ENCODE data around the gene PRAMEF12.
"Not testable (repeated sequence)": the region's sequence is repeated elsewhere in the genome, so short reads cannot be mapped to it uniquely, and the experiment has no call there.

PRAMEF12 gene

DNA sequence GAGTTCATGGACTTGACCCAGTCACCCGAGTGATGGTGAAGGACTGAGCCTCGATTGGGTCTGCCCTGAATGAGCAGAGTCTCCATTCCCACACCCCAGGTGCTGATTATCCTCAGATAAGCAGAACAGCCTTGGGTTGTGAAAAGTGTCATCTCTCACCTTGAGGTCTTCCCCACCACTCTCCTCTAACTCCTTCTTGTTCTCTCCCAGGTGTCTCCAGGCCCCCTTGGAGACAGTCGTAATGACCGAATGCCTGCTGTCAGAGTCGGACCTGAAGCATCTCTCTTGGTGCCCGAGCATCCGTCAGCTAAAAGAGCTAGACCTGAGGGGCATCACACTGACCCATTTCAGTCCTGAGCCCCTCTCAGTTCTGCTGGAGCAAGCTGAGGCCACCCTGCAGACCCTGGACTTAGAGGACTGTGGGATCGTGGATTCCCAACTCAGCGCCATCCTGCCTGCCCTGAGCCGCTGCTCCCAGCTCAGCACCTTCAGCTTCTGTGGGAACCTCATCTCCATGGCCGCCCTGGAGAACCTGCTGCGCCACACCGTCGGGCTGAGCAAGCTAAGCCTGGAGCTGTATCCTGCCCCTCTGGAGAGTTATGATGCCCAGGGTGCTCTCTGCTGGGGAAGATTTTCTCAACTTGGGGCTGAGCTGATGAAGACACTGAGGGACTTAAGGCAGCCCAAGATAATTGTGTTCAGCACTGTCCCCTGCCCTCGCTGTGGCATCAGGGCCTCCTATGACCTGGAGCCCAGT is 3.4 kb downstream of the PRAMEF12 start:
- TF ChIP-seq FOXM1 (IDR thresholded peaks at IDR 0.05; ENCODE audit: borderline replicate concordance, low read depth) (no peak), CEBPB (IDR thresholded peaks at IDR 0.05) (no peak)

DNA sequence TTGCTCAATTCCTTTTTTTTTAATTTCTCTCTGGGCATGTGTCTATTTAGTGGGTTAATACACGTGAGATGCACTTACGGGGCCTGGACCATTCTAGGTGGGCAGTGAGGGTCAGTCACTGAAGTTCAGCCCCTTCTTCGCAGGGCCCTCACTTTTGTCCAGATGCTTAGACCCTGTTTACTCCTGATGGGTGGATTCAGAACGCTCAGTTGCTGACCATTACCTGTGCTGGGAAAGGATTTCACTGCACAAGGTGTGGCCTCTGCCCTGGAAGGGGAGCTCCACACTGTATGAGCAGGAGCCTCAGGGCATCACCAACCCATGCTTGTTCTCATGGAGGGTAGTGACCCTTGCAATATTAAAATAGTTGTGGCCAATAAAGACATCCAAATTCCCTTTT is 4.5 kb downstream of the PRAMEF12 start:
- TF ChIP-seq, protein P1, sequence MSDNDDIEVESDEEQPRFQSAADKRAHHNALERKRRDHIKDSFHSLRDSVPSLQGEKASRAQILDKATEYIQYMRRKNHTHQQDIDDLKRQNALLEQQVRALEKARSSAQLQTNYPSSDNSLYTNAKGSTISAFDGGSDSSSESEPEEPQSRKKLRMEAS (IDR thresholded peaks at IDR 0.05) = no peak
- TF ChIP-seq, protein P2, sequence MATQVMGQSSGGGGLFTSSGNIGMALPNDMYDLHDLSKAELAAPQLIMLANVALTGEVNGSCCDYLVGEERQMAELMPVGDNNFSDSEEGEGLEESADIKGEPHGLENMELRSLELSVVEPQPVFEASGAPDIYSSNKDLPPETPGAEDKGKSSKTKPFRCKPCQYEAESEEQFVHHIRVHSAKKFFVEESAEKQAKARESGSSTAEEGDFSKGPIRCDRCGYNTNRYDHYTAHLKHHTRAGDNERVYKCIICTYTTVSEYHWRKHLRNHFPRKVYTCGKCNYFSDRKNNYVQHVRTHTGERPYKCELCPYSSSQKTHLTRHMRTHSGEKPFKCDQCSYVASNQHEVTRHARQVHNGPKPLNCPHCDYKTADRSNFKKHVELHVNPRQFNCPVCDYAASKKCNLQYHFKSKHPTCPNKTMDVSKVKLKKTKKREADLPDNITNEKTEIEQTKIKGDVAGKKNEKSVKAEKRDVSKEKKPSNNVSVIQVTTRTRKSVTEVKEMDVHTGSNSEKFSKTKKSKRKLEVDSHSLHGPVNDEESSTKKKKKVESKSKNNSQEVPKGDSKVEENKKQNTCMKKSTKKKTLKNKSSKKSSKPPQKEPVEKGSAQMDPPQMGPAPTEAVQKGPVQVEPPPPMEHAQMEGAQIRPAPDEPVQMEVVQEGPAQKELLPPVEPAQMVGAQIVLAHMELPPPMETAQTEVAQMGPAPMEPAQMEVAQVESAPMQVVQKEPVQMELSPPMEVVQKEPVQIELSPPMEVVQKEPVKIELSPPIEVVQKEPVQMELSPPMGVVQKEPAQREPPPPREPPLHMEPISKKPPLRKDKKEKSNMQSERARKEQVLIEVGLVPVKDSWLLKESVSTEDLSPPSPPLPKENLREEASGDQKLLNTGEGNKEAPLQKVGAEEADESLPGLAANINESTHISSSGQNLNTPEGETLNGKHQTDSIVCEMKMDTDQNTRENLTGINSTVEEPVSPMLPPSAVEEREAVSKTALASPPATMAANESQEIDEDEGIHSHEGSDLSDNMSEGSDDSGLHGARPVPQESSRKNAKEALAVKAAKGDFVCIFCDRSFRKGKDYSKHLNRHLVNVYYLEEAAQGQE (IDR thresholded peaks at IDR 0.05; ENCODE audit: low read depth) = no peak
- TF ChIP-seq TAF1 (IDR thresholded peaks at IDR 0.05; ENCODE audit: low read depth) (no peak), ZBTB7A (IDR thresholded peaks at IDR 0.05; ENCODE audit: low read depth) (no peak), TCF12 (IDR thresholded peaks at IDR 0.05; ENCODE audit: low read depth) (no peak), TEAD4 (IDR thresholded peaks at IDR 0.05) (no peak), CREB1 (IDR thresholded peaks at IDR 0.05; ENCODE audit: low read depth) (no peak), NFIC (IDR thresholded peaks at IDR 0.05) (no peak), YY1 (IDR thresholded peaks at IDR 0.05; ENCODE audit: low read depth) (no peak), EP300 (IDR thresholded peaks at IDR 0.05; ENCODE audit: borderline replicate concordance) (no peak), CEBPB (IDR thresholded peaks at IDR 0.05) (no peak), RAD21 (IDR thresholded peaks at IDR 0.05; ENCODE audit: low read depth) (no peak), FOXM1 (IDR thresholded peaks at IDR 0.05; ENCODE audit: borderline replicate concordance, low read depth) (no peak), EGR1 (IDR thresholded peaks at IDR 0.05) (no peak)
- TF ChIP-seq, protein P3, sequence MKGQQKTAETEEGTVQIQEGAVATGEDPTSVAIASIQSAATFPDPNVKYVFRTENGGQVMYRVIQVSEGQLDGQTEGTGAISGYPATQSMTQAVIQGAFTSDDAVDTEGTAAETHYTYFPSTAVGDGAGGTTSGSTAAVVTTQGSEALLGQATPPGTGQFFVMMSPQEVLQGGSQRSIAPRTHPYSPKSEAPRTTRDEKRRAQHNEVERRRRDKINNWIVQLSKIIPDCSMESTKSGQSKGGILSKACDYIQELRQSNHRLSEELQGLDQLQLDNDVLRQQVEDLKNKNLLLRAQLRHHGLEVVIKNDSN (IDR thresholded peaks at IDR 0.05) = no peak

DNA sequence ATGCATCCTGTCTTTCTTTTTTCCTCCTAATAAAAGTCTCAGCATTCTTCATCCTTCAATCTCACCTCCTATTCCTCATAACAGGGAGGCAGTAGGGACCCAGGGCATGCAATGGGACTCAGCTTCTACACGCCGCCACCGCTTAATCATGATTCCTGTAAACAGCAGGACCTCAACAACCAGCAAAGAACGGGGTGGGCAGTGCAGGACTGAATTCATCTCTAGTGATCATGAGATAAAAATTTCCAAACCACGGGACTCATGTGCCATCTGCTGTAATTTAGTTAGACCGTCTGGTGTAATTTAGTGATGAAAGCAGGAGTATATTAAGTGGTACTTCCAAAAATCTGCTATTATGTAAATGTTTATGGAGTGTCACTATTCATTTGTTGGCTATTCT is 5.4 kb downstream of the PRAMEF12 start:
- TF ChIP-seq EP300 (IDR thresholded peaks at IDR 0.05; ENCODE audit: borderline replicate concordance) (no peak), TAF1 (IDR thresholded peaks at IDR 0.05; ENCODE audit: low read depth) (no peak), RAD21 (IDR thresholded peaks at IDR 0.05; ENCODE audit: low read depth) (no peak), NFIC (IDR thresholded peaks at IDR 0.05) (no peak), TEAD4 (IDR thresholded peaks at IDR 0.05) (no peak), TCF12 (IDR thresholded peaks at IDR 0.05; ENCODE audit: low read depth) (no peak), CEBPB (IDR thresholded peaks at IDR 0.05) (no peak), FOXM1 (IDR thresholded peaks at IDR 0.05; ENCODE audit: borderline replicate concordance, low read depth) (no peak), ZBTB7A (IDR thresholded peaks at IDR 0.05; ENCODE audit: low read depth) (no peak), EGR1 (IDR thresholded peaks at IDR 0.05) (no peak), CREB1 (IDR thresholded peaks at IDR 0.05; ENCODE audit: low read depth) (no peak), YY1 (IDR thresholded peaks at IDR 0.05; ENCODE audit: low read depth) (no peak)
- TF ChIP-seq, protein P2 (IDR thresholded peaks at IDR 0.05; ENCODE audit: low read depth) = no peak
- TF ChIP-seq, protein P1 (IDR thresholded peaks at IDR 0.05) = no peak
- TF ChIP-seq, protein P3 (IDR thresholded peaks at IDR 0.05) = no peak

DNA sequence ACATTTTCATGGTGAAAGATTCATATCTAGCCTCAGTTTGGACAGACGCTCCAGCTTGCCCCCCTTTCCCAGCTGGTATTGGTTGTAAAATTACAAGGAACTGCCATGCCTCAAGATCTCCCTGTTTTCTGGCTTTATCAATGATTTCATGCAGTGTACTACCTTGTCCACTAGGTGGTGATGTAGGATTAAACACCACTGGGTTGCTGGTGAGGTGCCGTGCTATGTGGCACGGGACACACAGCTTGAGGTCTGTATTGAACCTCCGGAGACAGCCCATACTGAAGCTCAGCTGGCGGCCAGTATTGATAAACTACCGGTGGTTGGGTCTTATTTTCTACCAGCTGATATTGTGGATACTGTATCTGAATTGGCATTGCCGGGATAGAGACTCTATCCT is 10.2 kb downstream of the PRAMEF12 start:
- peak; percentile 63 for TF ChIP-seq RAD21 (IDR thresholded peaks at IDR 0.05; ENCODE audit: low read depth)

DNA sequence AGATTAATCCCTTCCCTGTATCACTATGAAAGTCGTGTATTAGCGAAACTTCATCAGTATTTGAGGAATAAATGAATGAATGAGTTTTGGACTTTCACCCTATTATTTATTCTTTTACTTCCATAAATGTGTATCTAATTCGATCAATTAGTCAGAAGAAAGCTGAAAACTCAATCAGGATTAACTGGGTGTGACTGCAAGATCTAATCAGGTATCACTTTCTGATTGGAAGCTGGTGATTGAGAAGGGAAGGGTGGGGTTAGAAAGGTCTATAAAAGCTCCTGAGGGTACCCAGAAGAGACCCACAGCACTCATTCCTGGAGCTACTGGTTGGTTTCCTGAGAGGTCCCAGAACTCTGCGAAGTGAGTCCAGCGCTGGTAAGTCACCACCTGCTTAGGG is 17.6 kb downstream of the PRAMEF12 start, which contains the start of gene PRAMEF1:
TSS of gene PRAMEF1 (plus strand) at position 301 of the 400 bp plus-strand sequence. CDS start 1,831 bp downstream, outside the sequence.
- TF ChIP-seq TCF12 (IDR thresholded peaks at IDR 0.05; ENCODE audit: low read depth) = not testable (repeated sequence)
- TF ChIP-seq, protein P3 (IDR thresholded peaks at IDR 0.05) = not testable (repeated sequence)
- TF ChIP-seq, protein P1 (IDR thresholded peaks at IDR 0.05) = not testable (repeated sequence)

DNA sequence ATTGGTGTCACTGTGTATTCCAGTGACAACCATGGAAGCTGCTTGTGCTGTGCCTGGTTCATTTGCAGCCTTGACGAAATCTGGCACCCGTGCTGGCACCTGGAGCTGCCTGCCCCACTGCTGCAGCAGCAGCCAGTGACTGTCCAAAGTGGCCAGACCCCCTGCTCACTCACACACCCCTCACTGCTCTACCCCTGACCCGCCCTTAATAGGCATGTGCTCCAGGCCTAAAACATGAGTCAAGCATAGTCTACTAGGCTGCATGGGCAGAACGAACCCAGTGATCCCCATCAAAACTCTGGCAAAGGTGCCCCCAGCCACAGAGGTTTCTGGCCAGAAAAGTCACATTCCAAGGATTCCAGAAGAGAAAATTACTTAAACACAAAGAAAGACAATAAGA is 25.4 kb downstream of the PRAMEF12 start:
- TF ChIP-seq RAD21 (IDR thresholded peaks at IDR 0.05; ENCODE audit: low read depth) (no peak), EGR1 (IDR thresholded peaks at IDR 0.05) (no peak), TEAD4 (IDR thresholded peaks at IDR 0.05) (peak; percentile 26; the same call in 1 of the 2 replicates), YY1 (IDR thresholded peaks at IDR 0.05; ENCODE audit: low read depth) (no peak)

Measured in Ishikawa (cell line).